Gastroesophageal sphincter (tissue), 3 donors: ENCODE data around the gene UST.

Source experiments
- POLR2A ChIP-seq, 2 donors: fragments of 450-650 bp; IDR thresholded peaks; one replicate each; pipeline ENCODE4 v1.6.1; 2017; ENCODE audit warnings: antibody characterized with exemption in 2 of 2, mild to moderate bottlenecking in 2 of 2, moderate library complexity in 1 of 2
- TF ChIP-seq, protein P1 (sequence below), 4 experiments: fragments of 200-600 bp in 2 of 4; fragments of 450-650 bp in 2 of 4; sonication (generic) in 1 of 4; IDR thresholded peaks; one replicate each; pipeline ENCODE4 v1.5.1; 2017 to 2019; ENCODE audit warnings: antibody characterized with exemption in 4 of 4, mild to moderate bottlenecking in 2 of 4, moderate library complexity in 2 of 4

DNA sequence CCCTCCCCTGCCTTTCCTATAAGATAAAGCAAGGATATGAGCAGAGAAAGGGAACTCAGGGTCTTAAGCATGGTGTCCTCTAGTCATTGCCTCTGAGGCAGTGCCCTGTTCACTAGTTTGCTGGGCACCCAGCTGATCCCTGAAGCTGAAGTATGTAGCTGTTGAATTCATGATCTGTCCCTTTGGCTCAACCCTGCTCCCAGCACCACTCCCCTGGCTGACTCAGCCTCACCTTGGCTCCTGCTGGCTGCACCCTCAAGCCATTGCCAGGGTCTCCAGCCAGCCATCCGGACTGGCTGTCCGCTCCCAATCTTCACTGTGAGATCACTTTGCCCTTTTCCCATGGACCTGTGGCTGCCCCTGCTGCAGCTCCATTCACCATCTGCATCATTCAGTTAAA, 25.9 kb upstream of the UST start:
- TF ChIP-seq POLR2A (IDR thresholded peaks at IDR 0.05): no peak
- TF ChIP-seq, protein P1, sequence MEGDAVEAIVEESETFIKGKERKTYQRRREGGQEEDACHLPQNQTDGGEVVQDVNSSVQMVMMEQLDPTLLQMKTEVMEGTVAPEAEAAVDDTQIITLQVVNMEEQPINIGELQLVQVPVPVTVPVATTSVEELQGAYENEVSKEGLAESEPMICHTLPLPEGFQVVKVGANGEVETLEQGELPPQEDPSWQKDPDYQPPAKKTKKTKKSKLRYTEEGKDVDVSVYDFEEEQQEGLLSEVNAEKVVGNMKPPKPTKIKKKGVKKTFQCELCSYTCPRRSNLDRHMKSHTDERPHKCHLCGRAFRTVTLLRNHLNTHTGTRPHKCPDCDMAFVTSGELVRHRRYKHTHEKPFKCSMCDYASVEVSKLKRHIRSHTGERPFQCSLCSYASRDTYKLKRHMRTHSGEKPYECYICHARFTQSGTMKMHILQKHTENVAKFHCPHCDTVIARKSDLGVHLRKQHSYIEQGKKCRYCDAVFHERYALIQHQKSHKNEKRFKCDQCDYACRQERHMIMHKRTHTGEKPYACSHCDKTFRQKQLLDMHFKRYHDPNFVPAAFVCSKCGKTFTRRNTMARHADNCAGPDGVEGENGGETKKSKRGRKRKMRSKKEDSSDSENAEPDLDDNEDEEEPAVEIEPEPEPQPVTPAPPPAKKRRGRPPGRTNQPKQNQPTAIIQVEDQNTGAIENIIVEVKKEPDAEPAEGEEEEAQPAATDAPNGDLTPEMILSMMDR (IDR thresholded peaks at IDR 0.05): no peak
